Measurements from ENCODE around the gene SPIN2B. TPM values are rescaled to one million over a fixed set of nuclear protein-coding genes. Genes with fewer than 3 reads are reported as not detected.
"Not testable (repeated sequence)": the region's sequence is repeated elsewhere in the genome, so short reads cannot be mapped to it uniquely, and the experiment has no call there.

The SPIN2B gene
- total RNA-seq, 1 experiment from 2014 or later: 9.1 TPM

DNA sequence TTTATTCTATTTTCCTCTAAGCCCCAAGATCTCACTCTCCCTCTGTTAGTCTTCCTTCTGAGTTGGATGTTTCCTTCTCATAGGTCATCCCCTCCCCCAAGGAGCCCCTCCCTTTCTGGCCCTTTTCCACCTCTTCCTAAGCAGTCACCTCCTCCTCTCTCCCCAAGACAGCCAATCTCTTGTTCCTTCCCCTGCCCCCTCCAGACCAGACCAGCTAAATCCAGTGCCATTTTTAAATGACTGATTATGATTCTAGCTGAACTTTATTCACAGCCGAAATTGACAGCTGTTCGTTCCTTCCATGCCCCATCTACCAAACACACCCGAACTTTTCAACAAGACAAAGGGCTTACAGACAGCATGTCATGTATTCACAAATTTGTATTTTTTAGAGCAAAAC lies 13.9 kb upstream of the SPIN2B start:
- CTCF ChIA-PET: no interaction called here
- Histone ChIP-seq H3K9me3 (ENCODE audit: low read depth, low read length, poor library complexity, severe bottlenecking) (no peaks in the 10 kb centered on the region), H3K27ac (ENCODE audit: low read depth, low read length, poor library complexity, severe bottlenecking) (no peak overlapping the region), H3K4me3 (ENCODE audit: low read depth, low read length, poor library complexity, severe bottlenecking) (no peak overlapping the region), H3K36me3 (ENCODE audit: insufficient read depth, low read length, poor library complexity, severe bottlenecking) (no peaks in the 10 kb centered on the region), H3K4me1 (ENCODE audit: insufficient read depth, low read length, poor library complexity, severe bottlenecking) (peaks cover 6% of the 10 kb centered on the region), H3K27me3 (replicated peaks; ENCODE audit: insufficient read depth, low read depth, low read length, poor library complexity) (no peaks in the 10 kb centered on the region)
- DNase-seq (ENCODE audit: low spot score): no peak
- intact Hi-C loops (cut with micrococcal nuclease; ENCODE audit: unreplicated experiment): no loop called here
- TF ChIP-seq EZH2 (IDR thresholded peaks at IDR 0.05; ENCODE audit: borderline replicate concordance, low read depth, low read length, poor library complexity, severe bottlenecking): no peak
- TF ChIP-seq, protein P1, sequence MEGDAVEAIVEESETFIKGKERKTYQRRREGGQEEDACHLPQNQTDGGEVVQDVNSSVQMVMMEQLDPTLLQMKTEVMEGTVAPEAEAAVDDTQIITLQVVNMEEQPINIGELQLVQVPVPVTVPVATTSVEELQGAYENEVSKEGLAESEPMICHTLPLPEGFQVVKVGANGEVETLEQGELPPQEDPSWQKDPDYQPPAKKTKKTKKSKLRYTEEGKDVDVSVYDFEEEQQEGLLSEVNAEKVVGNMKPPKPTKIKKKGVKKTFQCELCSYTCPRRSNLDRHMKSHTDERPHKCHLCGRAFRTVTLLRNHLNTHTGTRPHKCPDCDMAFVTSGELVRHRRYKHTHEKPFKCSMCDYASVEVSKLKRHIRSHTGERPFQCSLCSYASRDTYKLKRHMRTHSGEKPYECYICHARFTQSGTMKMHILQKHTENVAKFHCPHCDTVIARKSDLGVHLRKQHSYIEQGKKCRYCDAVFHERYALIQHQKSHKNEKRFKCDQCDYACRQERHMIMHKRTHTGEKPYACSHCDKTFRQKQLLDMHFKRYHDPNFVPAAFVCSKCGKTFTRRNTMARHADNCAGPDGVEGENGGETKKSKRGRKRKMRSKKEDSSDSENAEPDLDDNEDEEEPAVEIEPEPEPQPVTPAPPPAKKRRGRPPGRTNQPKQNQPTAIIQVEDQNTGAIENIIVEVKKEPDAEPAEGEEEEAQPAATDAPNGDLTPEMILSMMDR (conservative IDR thresholded peaks at IDR 0.05; ENCODE audit: low read depth, low read length): no peak
- POLR2A ChIA-PET (ENCODE audit: low non-redundant PET): no interaction called here
- BruUV-seq (replicated peaks): no TSS peak

GRCh38 chrX:57134702-57135101 lies 13.4 kb upstream of the SPIN2B start:
- no peak for DNase-seq (ENCODE audit: low spot score)
- POLR2A ChIA-PET (ENCODE audit: low non-redundant PET): no interaction called here
- BruUV-seq (replicated peaks): no TSS peak
- Histone ChIP-seq H3K36me3 (ENCODE audit: insufficient read depth, low read length, poor library complexity, severe bottlenecking) (no peaks in the 10 kb centered on the region), H3K27ac (ENCODE audit: low read depth, low read length, poor library complexity, severe bottlenecking) (no peak overlapping the region), H3K9me3 (ENCODE audit: low read depth, low read length, poor library complexity, severe bottlenecking) (no peaks in the 10 kb centered on the region), H3K27me3 (replicated peaks; ENCODE audit: insufficient read depth, low read depth, low read length, poor library complexity) (no peaks in the 10 kb centered on the region), H3K4me1 (ENCODE audit: insufficient read depth, low read length, poor library complexity, severe bottlenecking) (peaks cover 6% of the 10 kb centered on the region), H3K4me3 (ENCODE audit: low read depth, low read length, poor library complexity, severe bottlenecking) (no peak overlapping the region)
- CTCF ChIA-PET: no interaction called here
- intact Hi-C loops (cut with micrococcal nuclease; ENCODE audit: unreplicated experiment): no loop called here
- TF ChIP-seq EZH2 (IDR thresholded peaks at IDR 0.05; ENCODE audit: borderline replicate concordance, low read depth, low read length, poor library complexity, severe bottlenecking): no peak
- TF ChIP-seq, protein P1 (conservative IDR thresholded peaks at IDR 0.05; ENCODE audit: low read depth, low read length): no peak

- CTCF ChIA-PET: no interaction called here
- Histone ChIP-seq H3K27ac (ENCODE audit: low read depth, low read length, poor library complexity, severe bottlenecking) (no peak overlapping the region), H3K4me1 (ENCODE audit: insufficient read depth, low read length, poor library complexity, severe bottlenecking) (peaks cover 6% of the 10 kb centered on the region), H3K36me3 (ENCODE audit: insufficient read depth, low read length, poor library complexity, severe bottlenecking) (no peaks in the 10 kb centered on the region), H3K27me3 (replicated peaks; ENCODE audit: insufficient read depth, low read depth, low read length, poor library complexity) (no peaks in the 10 kb centered on the region), H3K4me3 (ENCODE audit: low read depth, low read length, poor library complexity, severe bottlenecking) (no peak overlapping the region), H3K9me3 (ENCODE audit: low read depth, low read length, poor library complexity, severe bottlenecking) (no peaks in the 10 kb centered on the region)
- BruUV-seq (replicated peaks): no TSS peak
- TF ChIP-seq, protein P1 (conservative IDR thresholded peaks at IDR 0.05; ENCODE audit: low read depth, low read length): no peak
- TF ChIP-seq EZH2 (IDR thresholded peaks at IDR 0.05; ENCODE audit: borderline replicate concordance, low read depth, low read length, poor library complexity, severe bottlenecking): no peak
- DNase-seq (ENCODE audit: low spot score): no peak
- intact Hi-C loops (cut with micrococcal nuclease; ENCODE audit: unreplicated experiment): no loop called here
- POLR2A ChIA-PET (ENCODE audit: low non-redundant PET): no interaction called here
Measured at GRCh38 chrX:57133706-57134105, 12.4 kb upstream of the SPIN2B start.

- CTCF ChIA-PET; H3K4me3 ChIP-seq (ENCODE audit: low read depth, low read length, poor library complexity, severe bottlenecking); intact Hi-C loops (cut with micrococcal nuclease; ENCODE audit: unreplicated experiment); H3K27me3 ChIP-seq (replicated peaks; ENCODE audit: insufficient read depth, low read depth, low read length, poor library complexity); POLR2A ChIA-PET (ENCODE audit: low non-redundant PET); H3K36me3 ChIP-seq (ENCODE audit: insufficient read depth, low read length, poor library complexity, severe bottlenecking); H3K27ac ChIP-seq (ENCODE audit: low read depth, low read length, poor library complexity, severe bottlenecking); DNase-seq (ENCODE audit: low spot score); H3K9me3 ChIP-seq (ENCODE audit: low read depth, low read length, poor library complexity, severe bottlenecking); H3K4me1 ChIP-seq (ENCODE audit: insufficient read depth, low read length, poor library complexity, severe bottlenecking); BruUV-seq (replicated peaks): not testable (repeated sequence)
Measured at GRCh38 chrX:57133284-57133683, 11.9 kb upstream of the SPIN2B start.

All from A673 (cell line).